ENCODE measurements around the gene FXYD7. TPM values are rescaled to one million over a fixed set of nuclear protein-coding genes. Genes with fewer than 3 reads are reported as not detected.
"Not testable (repeated sequence)": the region's sequence is repeated elsewhere in the genome, so short reads cannot be mapped to it uniquely, and the experiment has no call there.

The FXYD7 gene
- total RNA-seq, 2 donors from 2014 or later = 1.1 TPM; not detected in 1

- Mint-ChIP-seq H3K4me3 (no peak overlapping the region), H3K4me1 (no peaks in the 10 kb centered on the region), H3K9me3 (no peaks in the 10 kb centered on the region), H3K27ac (no peak overlapping the region), H3K27me3 (ENCODE audit: insufficient read depth) (no peaks in the 10 kb centered on the region), H3K36me3 (ENCODE audit: low read depth) (no peaks in the 10 kb centered on the region)
- no peaks in the 10 kb centered on the region for H3K36me3 ChIP-seq (ENCODE audit: control insufficient read depth, insufficient read depth, low read length)
- DNase-seq = no peak
- H3K9me3 ChIP-seq (ENCODE audit: control insufficient read depth, low read length) = no peaks in the 10 kb centered on the region
- no peak for TF ChIP-seq CTCF (conservative IDR thresholded peaks at IDR 0.05)
- no peaks in the 10 kb centered on the region for H3K27me3 ChIP-seq (ENCODE audit: control insufficient read depth, insufficient read depth, low read length, poor library complexity, severe bottlenecking)
- WGBS, 2 experiments (ENCODE audit: insufficient coverage in 1 of 2, insufficient read length in 1 of 2) = 90 to 92% methylated on average over 7 to 9 of the region's 9 CpGs
- no peaks in the 10 kb centered on the region for H3K4me1 ChIP-seq (ENCODE audit: control insufficient read depth, insufficient read depth, low read length)
- no peak overlapping the region for H3K4me3 ChIP-seq (ENCODE audit: low read length)
- H3K27ac ChIP-seq (ENCODE audit: low read depth, low read length) = no peak overlapping the region
- H3K9ac ChIP-seq (ENCODE audit: extremely low read depth, low read length, poor library complexity, severe bottlenecking) = no peak overlapping the region
These were observed 14.5 kb upstream of the FXYD7 start for GRCh38 chr19:35128398-35129057.

GRCh38 chr19:35129724-35130274 is 13.3 kb upstream of the FXYD7 start:
- not testable (repeated sequence) for H3K27me3 Mint-ChIP-seq (ENCODE audit: insufficient read depth); H3K9me3 ChIP-seq (ENCODE audit: control insufficient read depth, low read length); H3K36me3 Mint-ChIP-seq (ENCODE audit: low read depth); H3K9ac ChIP-seq (ENCODE audit: extremely low read depth, low read length, poor library complexity, severe bottlenecking); H3K4me1 Mint-ChIP-seq; H3K27ac ChIP-seq (ENCODE audit: low read depth, low read length); H3K9me3 Mint-ChIP-seq; DNase-seq; H3K27me3 ChIP-seq (ENCODE audit: control insufficient read depth, insufficient read depth, low read length, poor library complexity, severe bottlenecking); H3K4me3 Mint-ChIP-seq; H3K27ac Mint-ChIP-seq; H3K36me3 ChIP-seq (ENCODE audit: control insufficient read depth, insufficient read depth, low read length); H3K4me3 ChIP-seq (ENCODE audit: low read length); H3K4me1 ChIP-seq (ENCODE audit: control insufficient read depth, insufficient read depth, low read length)
- WGBS, 2 experiments (ENCODE audit: insufficient coverage in 1 of 2, insufficient read length in 1 of 2) = 91 to 92% methylated on average over 11 to 14 of the region's 14 CpGs

GRCh38 chr19:35130761-35131720 is 12.0 kb upstream of the FXYD7 start:
- no peak for DNase-seq
- Histone ChIP-seq H3K36me3 (ENCODE audit: control insufficient read depth, insufficient read depth, low read length) (no peaks in the 10 kb centered on the region), H3K27me3 (ENCODE audit: control insufficient read depth, insufficient read depth, low read length, poor library complexity, severe bottlenecking) (no peaks in the 10 kb centered on the region), H3K27ac (ENCODE audit: low read depth, low read length) (no peak overlapping the region), H3K9me3 (ENCODE audit: control insufficient read depth, low read length) (no peaks in the 10 kb centered on the region), H3K4me1 (ENCODE audit: control insufficient read depth, insufficient read depth, low read length) (no peaks in the 10 kb centered on the region), H3K9ac (ENCODE audit: extremely low read depth, low read length, poor library complexity, severe bottlenecking) (no peak overlapping the region), H3K4me3 (ENCODE audit: low read length) (no peak overlapping the region)
- TF ChIP-seq CTCF (conservative IDR thresholded peaks at IDR 0.05) = no peak
- Mint-ChIP-seq H3K27ac (no peak overlapping the region), H3K9me3 (no peaks in the 10 kb centered on the region), H3K4me3 (no peak overlapping the region), H3K4me1 (peaks cover 2% of the 10 kb centered on the region), H3K36me3 (ENCODE audit: low read depth) (no peaks in the 10 kb centered on the region), H3K27me3 (ENCODE audit: insufficient read depth) (no peaks in the 10 kb centered on the region)
- 90 to 92% methylated on average over 18 to 30 of the region's 31 CpGs for WGBS, 2 experiments (ENCODE audit: insufficient coverage in 1 of 2, insufficient read length in 1 of 2)

Data from endodermal cell (in vitro differentiated cells).